ENCODE data around the gene CEP72. TPM values are rescaled to one million over a fixed set of nuclear protein-coding genes. Genes with fewer than 3 reads are reported as not detected.

CEP72 gene
- total and polyA plus RNA-seq, 2 of the 13 experiments (the other 11 are each of a cell fraction or from before 2014, with no cell fraction given): 3.4 to 9.4 TPM

DNA sequence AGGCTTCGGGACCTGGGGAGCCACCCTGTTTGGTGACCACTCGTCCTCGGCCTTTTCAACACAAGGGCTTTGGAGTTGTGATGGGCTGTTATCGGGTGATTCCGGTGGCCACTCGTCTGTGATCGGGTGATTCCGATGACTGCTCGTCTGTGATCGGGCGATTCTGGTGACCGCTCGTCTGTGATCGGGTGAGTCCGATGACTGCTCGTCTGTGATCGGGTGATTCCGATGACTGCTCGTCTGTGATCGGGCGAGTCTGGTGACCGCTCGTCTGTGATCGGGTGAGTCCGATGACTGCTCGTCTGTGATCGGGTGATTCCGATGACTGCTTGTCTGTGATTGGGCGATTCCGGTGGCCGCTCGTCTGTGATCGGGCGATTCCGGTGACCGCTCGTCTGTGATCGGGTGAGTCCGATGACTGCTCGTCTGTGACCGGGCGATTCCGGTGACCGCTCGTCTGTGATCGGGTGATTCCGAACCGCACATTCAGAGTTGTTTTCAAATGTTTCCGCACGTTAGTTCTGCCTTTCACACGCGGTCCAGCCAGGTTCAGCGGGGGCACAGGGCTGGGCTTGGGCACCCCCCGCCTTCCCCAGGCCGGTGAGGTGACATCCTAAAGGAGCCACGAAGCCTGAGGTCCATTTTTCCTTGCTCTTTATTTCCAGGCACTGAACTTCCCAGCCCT is 50.8 kb downstream of the CEP72 start:
- no TSS peak for BruUV-seq (replicated peaks)
- H3K4me2 ChIP-seq (ENCODE audit: low read depth, low read length): no peak overlapping the region
- no peaks in the 10 kb centered on the region for H4K20me1 ChIP-seq (ENCODE audit: insufficient read depth, low read length)
- FAIRE-seq (no peak), ATAC-seq (no peak), DNase-seq (ENCODE audit: low spot score) (no peak)
- POLR2A ChIA-PET: no interaction called here
- H3K9me3 ChIP-seq (ENCODE audit: low read length): no peaks in the 10 kb centered on the region
- H3K36me3 ChIP-seq (replicated peaks in 1 of 2; ENCODE audit: control insufficient read depth in 1 of 2, insufficient read depth in 2 of 2, low read length in 2 of 2): peaks cover 10 to 53% of the 10 kb centered on the region in 2 experiments
- no peak overlapping the region for H3K9ac ChIP-seq (ENCODE audit: insufficient read depth, low read depth, low read length)
- intact Hi-C loops (cut with micrococcal nuclease; ENCODE audit: unreplicated experiment): no loop called here
- in situ Hi-C loops (cut with HindIII; ENCODE audit: extremely low pct_ligation_motif_present, low pct_unique_long_range_greater_than_20kb): no loop called here
- no peak overlapping the region for H2AFZ ChIP-seq (ENCODE audit: low read length)
- no peak overlapping the region for H3K27ac ChIP-seq (ENCODE audit: extremely low read length, insufficient read depth, low read length)
- CTCF ChIA-PET (ENCODE audit: low intra/inter-chr PET ratio, low total read pairs): no interaction called here
- 97% methylated on average over 53 of the region's 56 CpGs for WGBS (ENCODE audit: low lambda C conversion rate)
- no peaks in the 10 kb centered on the region; a peak in 1 of 5 replicates for H3K27me3 ChIP-seq (ENCODE audit: control insufficient read depth in 1 of 2, insufficient read depth in 2 of 2, low read length in 2 of 2)
- no peak overlapping the region for H3K4me3 ChIP-seq (replicated peaks in 1 of 3; ENCODE audit: insufficient read depth in 1 of 3, low read depth in 2 of 3, low read length in 3 of 3)
- H3K79me2 ChIP-seq (ENCODE audit: insufficient read depth, low read length): no peaks in the 10 kb centered on the region
- TF ChIP-seq NR2F6 (IDR thresholded peaks at IDR 0.05) (no peak), NR2F6 (CRISPR knock-in tag; IDR thresholded peaks at IDR 0.05) (no peak), ZNF264 (CRISPR knock-in tag; IDR thresholded peaks at IDR 0.05) (no peak), PRPF4 (IDR thresholded peaks at IDR 0.05; ENCODE audit: low read depth, low read length, poor library complexity, severe bottlenecking) (peak; percentile 36)
- H3K4me1 ChIP-seq (ENCODE audit: insufficient read depth, low read length): no peaks in the 10 kb centered on the region

DNA sequence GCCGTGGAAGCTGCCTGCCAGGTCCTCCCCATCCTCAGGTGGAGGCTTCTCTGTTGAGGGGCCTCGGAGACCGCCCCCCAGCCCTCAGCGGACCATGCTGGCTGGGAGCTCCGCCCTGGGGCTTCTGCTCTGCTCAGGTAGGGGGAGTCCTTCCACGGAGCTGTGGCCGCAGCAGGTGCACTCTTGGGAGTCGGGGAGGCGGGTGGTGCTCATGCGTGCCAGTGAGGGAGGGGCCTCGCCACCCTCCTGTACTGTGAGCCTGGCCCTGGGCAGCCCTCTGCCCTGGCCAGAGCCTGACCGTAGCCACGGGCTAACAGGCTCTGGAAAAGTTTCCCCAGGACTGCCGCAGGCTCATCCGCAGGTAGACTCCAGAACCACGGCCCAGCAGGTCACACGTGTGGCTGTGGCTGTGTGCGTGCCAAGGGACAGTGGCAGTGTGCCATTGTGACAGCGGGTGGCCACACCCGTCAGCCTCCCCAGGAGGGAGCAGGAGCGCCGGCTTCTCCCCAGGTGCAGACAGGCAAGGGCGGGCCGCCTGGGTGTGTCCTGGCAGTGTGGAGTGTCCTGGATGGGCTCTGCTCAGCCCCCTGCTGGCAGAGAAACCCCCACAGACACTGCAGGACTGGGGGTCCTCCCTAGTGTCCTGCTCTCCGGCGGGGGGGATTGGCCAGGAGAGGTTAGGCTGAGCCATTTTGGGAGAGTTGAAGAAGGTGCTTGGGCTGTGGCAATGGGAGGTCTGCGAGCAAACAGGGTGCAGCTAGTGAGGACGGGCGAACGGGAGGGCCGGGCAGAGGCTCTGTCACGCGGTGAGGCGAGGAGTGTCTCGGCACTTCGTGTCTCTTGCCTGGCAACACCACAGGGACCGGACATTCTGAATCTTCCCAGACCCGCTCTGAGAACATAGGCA is 51.5 kb downstream of the CEP72 start:
- ATAC-seq (peak; percentile 41), FAIRE-seq (no peak)
- POLR2A ChIA-PET: no interaction called here
- TF ChIP-seq SPEN (CRISPR knock-in tag; IDR thresholded peaks at IDR 0.05; ENCODE audit: low read depth): no peak
- TF ChIP-seq, protein P1, sequence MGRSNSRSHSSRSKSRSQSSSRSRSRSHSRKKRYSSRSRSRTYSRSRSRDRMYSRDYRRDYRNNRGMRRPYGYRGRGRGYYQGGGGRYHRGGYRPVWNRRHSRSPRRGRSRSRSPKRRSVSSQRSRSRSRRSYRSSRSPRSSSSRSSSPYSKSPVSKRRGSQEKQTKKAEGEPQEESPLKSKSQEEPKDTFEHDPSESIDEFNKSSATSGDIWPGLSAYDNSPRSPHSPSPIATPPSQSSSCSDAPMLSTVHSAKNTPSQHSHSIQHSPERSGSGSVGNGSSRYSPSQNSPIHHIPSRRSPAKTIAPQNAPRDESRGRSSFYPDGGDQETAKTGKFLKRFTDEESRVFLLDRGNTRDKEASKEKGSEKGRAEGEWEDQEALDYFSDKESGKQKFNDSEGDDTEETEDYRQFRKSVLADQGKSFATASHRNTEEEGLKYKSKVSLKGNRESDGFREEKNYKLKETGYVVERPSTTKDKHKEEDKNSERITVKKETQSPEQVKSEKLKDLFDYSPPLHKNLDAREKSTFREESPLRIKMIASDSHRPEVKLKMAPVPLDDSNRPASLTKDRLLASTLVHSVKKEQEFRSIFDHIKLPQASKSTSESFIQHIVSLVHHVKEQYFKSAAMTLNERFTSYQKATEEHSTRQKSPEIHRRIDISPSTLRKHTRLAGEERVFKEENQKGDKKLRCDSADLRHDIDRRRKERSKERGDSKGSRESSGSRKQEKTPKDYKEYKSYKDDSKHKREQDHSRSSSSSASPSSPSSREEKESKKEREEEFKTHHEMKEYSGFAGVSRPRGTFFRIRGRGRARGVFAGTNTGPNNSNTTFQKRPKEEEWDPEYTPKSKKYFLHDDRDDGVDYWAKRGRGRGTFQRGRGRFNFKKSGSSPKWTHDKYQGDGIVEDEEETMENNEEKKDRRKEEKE (IDR thresholded peaks at IDR 0.05): no peak
- no peak for TF ChIP-seq ZBTB3 (CRISPR knock-in tag; IDR thresholded peaks at IDR 0.05; ENCODE audit: borderline replicate concordance, low read depth)
- no peak for TF ChIP-seq POLR2AphosphoS2 (IDR thresholded peaks at IDR 0.05; ENCODE audit: low read depth, low read length)
- TF ChIP-seq, protein P2, sequence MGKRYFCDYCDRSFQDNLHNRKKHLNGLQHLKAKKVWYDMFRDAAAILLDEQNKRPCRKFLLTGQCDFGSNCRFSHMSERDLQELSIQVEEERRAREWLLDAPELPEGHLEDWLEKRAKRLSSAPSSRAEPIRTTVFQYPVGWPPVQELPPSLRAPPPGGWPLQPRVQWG (CRISPR knock-in tag; IDR thresholded peaks at IDR 0.05; ENCODE audit: borderline replicate concordance, low read depth): no peak
- TF ChIP-seq ZNF441 (CRISPR knock-in tag; IDR thresholded peaks at IDR 0.05; ENCODE audit: borderline replicate concordance): no peak
- TF ChIP-seq, protein P3, sequence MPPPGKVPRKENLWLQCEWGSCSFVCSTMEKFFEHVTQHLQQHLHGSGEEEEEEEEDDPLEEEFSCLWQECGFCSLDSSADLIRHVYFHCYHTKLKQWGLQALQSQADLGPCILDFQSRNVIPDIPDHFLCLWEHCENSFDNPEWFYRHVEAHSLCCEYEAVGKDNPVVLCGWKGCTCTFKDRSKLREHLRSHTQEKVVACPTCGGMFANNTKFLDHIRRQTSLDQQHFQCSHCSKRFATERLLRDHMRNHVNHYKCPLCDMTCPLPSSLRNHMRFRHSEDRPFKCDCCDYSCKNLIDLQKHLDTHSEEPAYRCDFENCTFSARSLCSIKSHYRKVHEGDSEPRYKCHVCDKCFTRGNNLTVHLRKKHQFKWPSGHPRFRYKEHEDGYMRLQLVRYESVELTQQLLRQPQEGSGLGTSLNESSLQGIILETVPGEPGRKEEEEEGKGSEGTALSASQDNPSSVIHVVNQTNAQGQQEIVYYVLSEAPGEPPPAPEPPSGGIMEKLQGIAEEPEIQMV (CRISPR knock-in tag; IDR thresholded peaks at IDR 0.05; ENCODE audit: low read depth): no peak
- TF ChIP-seq THYN1 (CRISPR knock-in tag; IDR thresholded peaks at IDR 0.05; ENCODE audit: borderline replicate concordance, low read depth): no peak

More for the DNA sequence above, 51.5 kb downstream of the CEP72 start:
- Histone ChIP-seq H3K79me2 (ENCODE audit: insufficient read depth, low read length) (no peaks in the 10 kb centered on the region), H3K4me1 (ENCODE audit: insufficient read depth, low read length) (no peaks in the 10 kb centered on the region), H3K36me3 (replicated peaks in 1 of 2; ENCODE audit: control insufficient read depth in 1 of 2, insufficient read depth in 2 of 2, low read length in 2 of 2) (peaks cover 10 to 53% of the 10 kb centered on the region in 2 experiments), H3K9me3 (ENCODE audit: low read length) (no peaks in the 10 kb centered on the region), H3K4me2 (ENCODE audit: low read depth, low read length) (no peak overlapping the region), H3K27ac (ENCODE audit: extremely low read length, insufficient read depth, low read length) (no peak overlapping the region), H3K4me3 (replicated peaks in 1 of 3; ENCODE audit: insufficient read depth in 1 of 3, low read depth in 2 of 3, low read length in 3 of 3) (no peak overlapping the region), H3K9ac (ENCODE audit: insufficient read depth, low read depth, low read length) (no peak overlapping the region), H2AFZ (ENCODE audit: low read length) (no peak overlapping the region), H4K20me1 (ENCODE audit: insufficient read depth, low read length) (no peaks in the 10 kb centered on the region), H3K27me3 (ENCODE audit: control insufficient read depth in 1 of 2, insufficient read depth in 2 of 2, low read length in 2 of 2) (no peaks in the 10 kb centered on the region; a peak in 1 of 5 replicates)
- intact Hi-C loops (cut with micrococcal nuclease; ENCODE audit: unreplicated experiment): no loop called here
- CTCF ChIA-PET (ENCODE audit: low intra/inter-chr PET ratio, low total read pairs): no interaction called here
- no peak for DNase-seq (ENCODE audit: low spot score)
- WGBS (ENCODE audit: low lambda C conversion rate): 96% methylated on average over 19 of the region's 38 CpGs
- BruUV-seq (replicated peaks): no TSS peak
- in situ Hi-C loops (cut with HindIII; ENCODE audit: extremely low pct_ligation_motif_present, low pct_unique_long_range_greater_than_20kb): no loop called here

Data from HepG2 (cell line).